K562 (cell line): ENCODE data around the gene MED31. TPM values are rescaled to one million over a fixed set of nuclear protein-coding genes. Genes with fewer than 3 reads are reported as not detected.

Experiments used
- BRCA1 ChIP-seq, 2 experiments: fragments of 450-650 bp in 1 of 2; sonication (generic) in 1 of 2; formaldehyde crosslinking in 1 of 2; IDR thresholded peaks; 2 replicates each; pipeline versions ENCODE4 v1.5.0 to v1.6.1; 2017 to 2020; ENCODE audit warnings: mild to moderate bottlenecking in 1 of 2, missing genetic modification reagents in 1 of 2
- C11orf30 ChIP-seq: fragments of 450-650 bp; IDR thresholded peaks from 2 replicates; pipeline ENCODE4 v1.6.1; 2016; ENCODE audit warnings: low read depth, mild to moderate bottlenecking
- CTBP1 ChIP-seq: fragments of 450-650 bp; IDR thresholded peaks from 2 replicates; pipeline ENCODE4 v1.6.1; 2016; ENCODE audit warnings: borderline replicate concordance
- CXXC5 ChIP-seq: fragments of 250-450 bp; sonication (Bioruptor Pico); IDR thresholded peaks from 2 replicates; pipeline ENCODE4 v1.8.0; 2022; ENCODE audit warnings: inconsistent platforms, mild to moderate bottlenecking, moderate library complexity
- DNMT1 ChIP-seq: fragments of 450-650 bp; IDR thresholded peaks from 2 replicates; pipeline ENCODE4 v1.6.1; 2016; ENCODE audit warnings: antibody characterized with exemption, mild to moderate bottlenecking
- FOXK1 ChIP-seq: sonication (generic); formaldehyde crosslinking; IDR thresholded peaks from 2 replicates; pipeline ENCODE4 v1.8.0; 2022; ENCODE audit warnings: missing genetic modification reagents, mild to moderate bottlenecking, borderline replicate concordance
- FOXK2 ChIP-seq, 2 experiments: fragments of 450-650 bp; IDR thresholded peaks in 1 of 2; conservative IDR thresholded peaks in 1 of 2; 2 replicates each; pipeline ENCODE4 v1.6.1; 2016; ENCODE audit warnings: low read depth in 2 of 2, mild to moderate bottlenecking in 1 of 2
- HMG20B ChIP-seq: fragments of 250-450 bp; sonication (Bioruptor Pico); IDR thresholded peaks from 2 replicates; pipeline ENCODE4 v1.5.0; 2021; ENCODE audit warnings: mild to moderate bottlenecking
- HNRNPUL1 ChIP-seq: fragments of 200-400 bp; formaldehyde crosslinking; IDR thresholded peaks from 2 replicates; pipeline ENCODE4 v1.6.1; 2017; ENCODE audit warnings: low read length
- IRF1 ChIP-seq: sonication (generic); formaldehyde crosslinking; IDR thresholded peaks from 2 replicates; pipeline ENCODE4 v1.8.0; 2022; ENCODE audit warnings: missing genetic modification reagents, mild to moderate bottlenecking, borderline replicate concordance
- KLF6 ChIP-seq: fragments of 250-450 bp; sonication (Bioruptor Pico); IDR thresholded peaks from 2 replicates; pipeline ENCODE4 v1.4.0; 2020; ENCODE audit warnings: mild to moderate bottlenecking, moderate library complexity, borderline replicate concordance
- MAFG ChIP-seq: fragments of 450-650 bp; conservative IDR thresholded peaks from 2 replicates; pipeline ENCODE4 v1.6.1; 2016; ENCODE audit warnings: missing genetic modification characterization, missing compliant biosample characterization
- NCOA2 ChIP-seq, 2 experiments: fragments of 450-650 bp; IDR thresholded peaks; 2 replicates each; pipeline ENCODE4 v1.6.1; 2018; ENCODE audit warnings: mild to moderate bottlenecking in 2 of 2, moderate library complexity in 1 of 2; ENCODE audit not compliant: partially characterized antibody in 2 of 2
- NFE2 ChIP-seq: IDR thresholded peaks from 2 replicates; pipeline ENCODE4 v1.6.1; 2014; ENCODE audit warnings: antibody characterized with exemption, low read depth
- SMAD1 ChIP-seq: fragments of 150-350 bp; IDR thresholded peaks from 2 replicates; pipeline ENCODE4 v1.6.1; 2014; ENCODE audit warnings: low read length, low read depth; ENCODE audit not compliant: partially characterized antibody
- SNIP1 ChIP-seq: fragments of 450-650 bp; IDR thresholded peaks from 2 replicates; pipeline ENCODE4 v1.7.1; 2017; ENCODE audit warnings: low read depth, mild to moderate bottlenecking
- SPI1 ChIP-seq: IDR thresholded peaks from 2 replicates; pipeline ENCODE4 v1.6.1; 2011; ENCODE audit warnings: low read depth, low read length, control low read depth, borderline replicate concordance
- SRSF9 ChIP-seq: fragments of 200-400 bp; formaldehyde crosslinking; IDR thresholded peaks from 2 replicates; pipeline ENCODE4 v1.6.1; 2017; ENCODE audit warnings: low read depth, low read length, borderline replicate concordance
- TAF7 ChIP-seq: fragments of 450-650 bp; IDR thresholded peaks from 2 replicates; pipeline ENCODE4 v1.6.1; 2016; ENCODE audit warnings: missing genetic modification characterization, missing compliant biosample characterization
- ZBTB2 ChIP-seq: fragments of 450-650 bp; IDR thresholded peaks from 2 replicates; pipeline ENCODE4 v1.6.1; 2016; ENCODE audit warnings: antibody characterized with exemption
- ZNF384 ChIP-seq: IDR thresholded peaks from 2 replicates; pipeline ENCODE4 v1.6.1; 2012; ENCODE audit warnings: low read depth, low read length, improper control_type of control experiment
- ZNF507 ChIP-seq: conservative IDR thresholded peaks from 2 replicates; pipeline ENCODE4 v1.6.1; 2017; ENCODE audit warnings: missing genetic modification characterization, missing compliant biosample characterization
- ZNF561 ChIP-seq: fragments of 450-650 bp; formaldehyde crosslinking; conservative IDR thresholded peaks from 2 replicates; pipeline ENCODE4 v1.4.0; 2020; ENCODE audit warnings: mild to moderate bottlenecking, moderate library complexity
- ZNF764 ChIP-seq: fragments of 250-450 bp; sonication (Bioruptor Pico); IDR thresholded peaks from 2 replicates; pipeline ENCODE4 v1.4.0; 2020; ENCODE audit warnings: low read depth, mild to moderate bottlenecking, moderate library complexity
- polyA plus RNA-seq, 8 experiments: library from polyadenylated mRNA; depleted of rRNA in 4 of 8; stranded (reverse) in 5 of 8; unstranded in 3 of 8; fragments of >200 nt; fragmentation: Nextera tagmentation in 2 of 8; fragmentation: Illumina TruSeq in 1 of 8; extraction: Ambion mirVana in 2 of 8; extraction: Trizol in 1 of 8; gene quantifications; 2 replicates each; pipeline versions ENCODE4 v1.2.1 to v1.2.3, GENCODE V29; 2011 to 2014; ENCODE audit warnings: inconsistent platforms in 1 of 8, missing spikeins in 1 of 8
- total RNA-seq, 7 experiments: library from RNA; depleted of rRNA in 6 of 7; stranded (reverse); fragments of >200 nt in 6 of 7; fragmentation: Illumina TruSeq in 2 of 7; extraction: Trizol in 2 of 7; gene quantifications; 2 replicates each; pipeline versions ENCODE4 v1.2.1 to v1.2.3, GENCODE V29; 2011 to 2021; ENCODE audit warnings: low replicate concordance in 1 of 7
- TF ChIP-seq, protein P1 (sequence below): fragments of 250-450 bp; sonication (Bioruptor Pico); IDR thresholded peaks from 2 replicates; pipeline ENCODE4 v1.8.0; 2021; ENCODE audit warnings: moderate library complexity, mild to moderate bottlenecking, inconsistent platforms
- TF ChIP-seq, protein P2 (sequence below), 2 experiments: fragments of 450-650 bp; conservative IDR thresholded peaks; 2 replicates each; pipeline ENCODE4 v1.6.1; 2017; ENCODE audit warnings: mild to moderate bottlenecking in 2 of 2, moderate library complexity in 2 of 2

MED31 gene
- total and polyA plus RNA-seq, 9 of the 15 experiments (the other 6 are each of a cell fraction or from before 2014, with no cell fraction given) = 6.4 to 39.9 (median 14.6) TPM

DNA sequence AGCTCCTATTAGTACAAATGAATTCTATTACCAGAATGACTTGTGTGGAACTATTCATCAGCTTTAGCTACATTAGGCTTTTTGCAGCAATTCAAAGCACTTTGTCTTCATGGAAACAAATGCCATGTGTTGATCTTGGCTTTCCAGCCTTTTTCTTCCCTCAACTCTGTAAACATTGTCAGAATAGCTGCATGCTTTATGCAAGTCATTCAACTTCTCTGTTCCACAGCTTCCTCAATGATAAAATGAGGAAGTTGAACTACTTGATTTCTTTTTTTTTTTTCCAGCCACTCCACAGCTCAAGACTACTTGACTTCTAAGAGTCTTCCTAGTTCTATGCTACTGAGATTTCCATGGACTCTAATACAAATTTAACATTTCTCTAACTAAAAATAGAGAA is 52.0 kb downstream of the MED31 start (continued):
- TF ChIP-seq CTBP1 (no peak), HMG20B (CRISPR knock-in tag) (no peak), DNMT1 (no peak), SRSF9 (no peak), MAFG (tag) (peak; percentile 93), HNRNPUL1 (no peak), ZNF561 (no peak), CXXC5 (CRISPR knock-in tag) (no peak), BRCA1 (IDR thresholded peaks at IDR 0.05) (no peak), BRCA1 (CRISPR knock-in tag; IDR thresholded peaks at IDR 0.05) (no peak), SPI1 (peak; percentile 70; the same call in 1 of the 2 replicates), SNIP1 (no peak), C11orf30 (peak; percentile 87), ZNF507 (tag) (no peak), IRF1 (CRISPR knock-in tag) (no peak), ZBTB2 (no peak), ZNF764 (CRISPR knock-in tag) (no peak), NFE2 (peak; percentile 90), FOXK2 (conservative IDR thresholded peaks at IDR 0.05 in 1 of 2, IDR thresholded peaks at IDR 0.05 in 1 of 2; ENCODE audit: low read depth in 2 of 2) (peak; percentile 29 to 53; a peak in 2 of 4 replicates), KLF6 (no peak), SMAD1 (no peak), NCOA2 (IDR thresholded peaks at IDR 0.05; ENCODE audit: partially characterized antibody in 2 of 2) (no peak), TAF7 (tag) (no peak), ZNF384 (peak; percentile 85), FOXK1 (CRISPR knock-in tag) (no peak)
- TF ChIP-seq, protein P1, sequence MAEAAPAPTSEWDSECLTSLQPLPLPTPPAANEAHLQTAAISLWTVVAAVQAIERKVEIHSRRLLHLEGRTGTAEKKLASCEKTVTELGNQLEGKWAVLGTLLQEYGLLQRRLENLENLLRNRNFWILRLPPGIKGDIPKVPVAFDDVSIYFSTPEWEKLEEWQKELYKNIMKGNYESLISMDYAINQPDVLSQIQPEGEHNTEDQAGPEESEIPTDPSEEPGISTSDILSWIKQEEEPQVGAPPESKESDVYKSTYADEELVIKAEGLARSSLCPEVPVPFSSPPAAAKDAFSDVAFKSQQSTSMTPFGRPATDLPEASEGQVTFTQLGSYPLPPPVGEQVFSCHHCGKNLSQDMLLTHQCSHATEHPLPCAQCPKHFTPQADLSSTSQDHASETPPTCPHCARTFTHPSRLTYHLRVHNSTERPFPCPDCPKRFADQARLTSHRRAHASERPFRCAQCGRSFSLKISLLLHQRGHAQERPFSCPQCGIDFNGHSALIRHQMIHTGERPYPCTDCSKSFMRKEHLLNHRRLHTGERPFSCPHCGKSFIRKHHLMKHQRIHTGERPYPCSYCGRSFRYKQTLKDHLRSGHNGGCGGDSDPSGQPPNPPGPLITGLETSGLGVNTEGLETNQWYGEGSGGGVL (CRISPR knock-in tag) = no peak
- TF ChIP-seq, protein P2, sequence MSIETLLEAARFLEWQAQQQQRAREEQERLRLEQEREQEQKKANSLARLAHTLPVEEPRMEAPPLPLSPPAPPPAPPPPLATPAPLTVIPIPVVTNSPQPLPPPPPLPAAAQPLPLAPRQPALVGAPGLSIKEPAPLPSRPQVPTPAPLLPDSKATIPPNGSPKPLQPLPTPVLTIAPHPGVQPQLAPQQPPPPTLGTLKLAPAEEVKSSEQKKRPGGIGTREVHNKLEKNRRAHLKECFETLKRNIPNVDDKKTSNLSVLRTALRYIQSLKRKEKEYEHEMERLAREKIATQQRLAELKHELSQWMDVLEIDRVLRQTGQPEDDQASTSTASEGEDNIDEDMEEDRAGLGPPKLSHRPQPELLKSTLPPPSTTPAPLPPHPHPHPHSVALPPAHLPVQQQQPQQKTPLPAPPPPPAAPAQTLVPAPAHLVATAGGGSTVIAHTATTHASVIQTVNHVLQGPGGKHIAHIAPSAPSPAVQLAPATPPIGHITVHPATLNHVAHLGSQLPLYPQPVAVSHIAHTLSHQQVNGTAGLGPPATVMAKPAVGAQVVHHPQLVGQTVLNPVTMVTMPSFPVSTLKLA (conservative IDR thresholded peaks at IDR 0.05) = peak in 1 of 2 experiments; percentile 38; a peak in 1 of 4 replicates
